HEK293 (cell line): ENCODE measurements around the gene MRPL4.

Experiments used
- CTCF ChIA-PET: fragments of 350-600 bp; formaldehyde crosslinking; extraction: SDS; loops from one replicate; lab custom pipeline; 2021; ENCODE audit warnings: antibody characterized with exemption; lab: Yijun Ruan, JAX
- POLR2A ChIA-PET: fragments of 300-600 bp; formaldehyde crosslinking; extraction: SDS; loops from one replicate; lab custom pipeline; 2020; ENCODE audit warnings: antibody characterized with exemption, inconsistent platforms; lab: Yijun Ruan, JAX
- H3K27ac ChIP-seq: fragments of 200-500 bp; sonication (Bioruptor generic); 2 replicates; pipeline ENCODE4 v1.5.1; 2014; ENCODE audit warnings: low read depth, low read length, control low read depth, inconsistent platforms; ENCODE audit errors: extremely low read depth
- H3K36me3 ChIP-seq, 2 experiments: fragments of 200-500 bp in 1 of 2; sonication (Bioruptor generic) in 1 of 2; 1 replicate in 1 of 2; 2 replicates in 1 of 2; pipeline ENCODE4 v1.5.1; 2014 to 2017; ENCODE audit warnings: inconsistent platforms in 2 of 2, low read length in 2 of 2; ENCODE audit not compliant: control insufficient read depth in 2 of 2, insufficient read depth in 1 of 2
- H3K4me1 ChIP-seq: fragments of 200-500 bp; sonication (Bioruptor generic); 2 replicates; pipeline ENCODE4 v1.5.1; 2014; ENCODE audit warnings: mild to moderate bottlenecking, low read length, inconsistent platforms; ENCODE audit not compliant: control insufficient read depth, insufficient read depth
- H3K4me3 ChIP-seq: 2 replicates; pipeline ENCODE4 v1.5.1; 2011; ENCODE audit warnings: low read depth, mild to moderate bottlenecking, control low read depth, low read length, moderate library complexity
- H3K9me3 ChIP-seq: fragments of 200-500 bp; sonication (Bioruptor generic); 2 replicates; pipeline ENCODE4 v1.5.1; 2014; ENCODE audit warnings: low read depth, low read length, inconsistent platforms; ENCODE audit not compliant: control insufficient read depth, insufficient read depth
- BCL11A ChIP-seq: fragments of 450-650 bp; formaldehyde crosslinking; IDR thresholded peaks from 2 replicates; pipeline ENCODE4 v1.5.1; 2016; ENCODE audit warnings: low read depth, missing biosample characterization, missing genetic modification characterization
- CTCF ChIP-seq: fragments of 450-650 bp; formaldehyde crosslinking; IDR thresholded peaks from 2 replicates; pipeline ENCODE4 v1.5.1; 2016; ENCODE audit warnings: missing biosample characterization, missing genetic modification characterization
- GLI2 ChIP-seq: fragments of 450-650 bp; formaldehyde crosslinking; IDR thresholded peaks from 2 replicates; pipeline ENCODE4; 2017; ENCODE audit warnings: missing biosample characterization, missing genetic modification characterization, low read depth, borderline replicate concordance
- GLIS2 ChIP-seq: fragments of 450-650 bp; formaldehyde crosslinking; IDR thresholded peaks from 2 replicates; pipeline ENCODE4 v1.5.1; 2016; ENCODE audit warnings: missing biosample characterization, missing genetic modification characterization
- KLF17 ChIP-seq: fragments of 450-650 bp; formaldehyde crosslinking; IDR thresholded peaks from 2 replicates; pipeline ENCODE4 v1.5.1; 2016; ENCODE audit warnings: missing biosample characterization, missing genetic modification characterization
- KLF7 ChIP-seq: fragments of 450-650 bp; formaldehyde crosslinking; IDR thresholded peaks from 2 replicates; pipeline ENCODE4 v1.5.1; 2016; ENCODE audit warnings: missing biosample characterization, missing genetic modification characterization, borderline replicate concordance
- ZFP69B ChIP-seq: fragments of 450-650 bp; formaldehyde crosslinking; IDR thresholded peaks from 2 replicates; pipeline ENCODE4 v1.5.1; 2016; ENCODE audit warnings: missing biosample characterization, missing genetic modification characterization
- ZNF18 ChIP-seq: fragments of 450-650 bp; formaldehyde crosslinking; IDR thresholded peaks from 2 replicates; pipeline ENCODE4 v1.5.1; 2016; ENCODE audit warnings: missing biosample characterization, missing genetic modification characterization
- ZNF26 ChIP-seq: fragments of 450-650 bp; formaldehyde crosslinking; IDR thresholded peaks from 2 replicates; pipeline ENCODE4 v1.5.1; 2016; ENCODE audit warnings: missing biosample characterization, missing genetic modification characterization
- ZNF280D ChIP-seq: fragments of 450-650 bp; formaldehyde crosslinking; IDR thresholded peaks from 2 replicates; pipeline ENCODE4 v1.5.1; 2016; ENCODE audit warnings: missing biosample characterization, missing genetic modification characterization
- ZNF510 ChIP-seq: fragments of 450-650 bp; formaldehyde crosslinking; IDR thresholded peaks from 2 replicates; pipeline ENCODE4 v1.5.1; 2018; ENCODE audit warnings: mild to moderate bottlenecking, missing genetic modification characterization, missing biosample characterization; ENCODE audit not compliant: insufficient replicate concordance
- ZNF518A ChIP-seq: fragments of 450-650 bp; formaldehyde crosslinking; conservative IDR thresholded peaks from 2 replicates; pipeline ENCODE4 v1.5.1; 2016; ENCODE audit warnings: low read depth, missing biosample characterization, missing genetic modification characterization
- ZNF580 ChIP-seq: fragments of 450-650 bp; formaldehyde crosslinking; IDR thresholded peaks from 2 replicates; pipeline ENCODE4 v1.5.1; 2016; ENCODE audit warnings: missing biosample characterization, missing genetic modification characterization
- ZSCAN30 ChIP-seq: fragments of 450-650 bp; IDR thresholded peaks from 2 replicates; pipeline ENCODE4 v1.5.1; 2018; ENCODE audit warnings: missing biosample characterization, mild to moderate bottlenecking, missing genetic modification characterization, moderate library complexity

The MRPL4 gene

GRCh38 chr19:10284960-10285278, 32.9 kb downstream of the MRPL4 start (continued):
- TF ChIP-seq ZNF26 (tag by site-specific recombination) (no peak), BCL11A (tag by site-specific recombination) (no peak), GLIS2 (tag by site-specific recombination) (no peak), KLF17 (tag by site-specific recombination) (no peak), ZNF580 (tag by site-specific recombination) (no peak), ZNF518A (tag by site-specific recombination) (no peak), KLF7 (tag by site-specific recombination) (no peak), CTCF (tag by site-specific recombination) (no peak)

- POLR2A ChIA-PET, result interaction anchor here (0.7 to 1.0 kb wide), 2 partner anchors 95 kb away, joined by 3 to 4 read pairs; partner anchors contain the start of gene TYK2
- no peaks in the 10 kb centered on the region; the same call in 1 of the 2 replicates for H3K4me1 ChIP-seq
Measured at GRCh38 chr19:10285393-10285792, 33.4 kb downstream of the MRPL4 start.

More at GRCh38 chr19:10285393-10285792, 33.4 kb downstream of the MRPL4 start:
- Histone ChIP-seq H3K27ac (no peak overlapping the region), H3K9me3 (no peaks in the 10 kb centered on the region), H3K36me3 (no peaks in the 10 kb centered on the region), H3K4me3 (no peak overlapping the region)
- CTCF ChIA-PET, result interaction anchor here (0.5 to 2.9 kb wide), 4 partner anchors 14 to 131 kb away, joined by 3 to 15 read pairs (median 4); partner anchors contain the start of gene ICAM1
- TF ChIP-seq ZNF280D (no peak), ZNF510 (no peak), GLI2 (tag by site-specific recombination) (no peak), ZFP69B (tag by site-specific recombination) (no peak), ZSCAN30 (no peak), ZNF18 (tag by site-specific recombination) (no peak)
